Kidney epithelial cell (primary cell): ENCODE measurements around the gene CAPZA1. TPM values are rescaled to one million over a fixed set of nuclear protein-coding genes. Genes with fewer than 3 reads are reported as not detected.

Source experiments
- DNase-seq: peaks from one replicate; pipeline ENCODE4 v3.0.0-alpha.2; 2010; ENCODE audit warnings: low read depth
- H3K27me3 ChIP-seq: 2 replicates; pipeline ENCODE4 v1.6.0; 2011; ENCODE audit warnings: low read length; ENCODE audit not compliant: control insufficient read depth, insufficient read depth
- H3K36me3 ChIP-seq: 2 replicates; pipeline ENCODE4 v1.5.1; 2011; ENCODE audit warnings: low read length; ENCODE audit not compliant: control insufficient read depth, insufficient read depth
- H3K4me3 ChIP-seq: 2 replicates; pipeline ENCODE4 v1.5.1; 2011; ENCODE audit warnings: low read depth, mild to moderate bottlenecking, control low read depth, low read length
- total RNA-seq: library from RNA; depleted of rRNA; stranded (reverse); fragments of >200 nt; gene quantifications from 2 replicates; pipeline ENCODE4 v1.2.3, GENCODE V29; 2015
- TF ChIP-seq, protein P1 (sequence below): IDR thresholded peaks from 2 replicates; pipeline ENCODE4 v1.5.1; 2011; ENCODE audit warnings: mild to moderate bottlenecking, moderate library complexity, low read length, control low read depth, inconsistent platforms; ENCODE audit not compliant: insufficient read depth, poor library complexity, severe bottlenecking

CAPZA1 gene
- total RNA-seq, 1 donor from 2014 or later: 193 TPM

DNA sequence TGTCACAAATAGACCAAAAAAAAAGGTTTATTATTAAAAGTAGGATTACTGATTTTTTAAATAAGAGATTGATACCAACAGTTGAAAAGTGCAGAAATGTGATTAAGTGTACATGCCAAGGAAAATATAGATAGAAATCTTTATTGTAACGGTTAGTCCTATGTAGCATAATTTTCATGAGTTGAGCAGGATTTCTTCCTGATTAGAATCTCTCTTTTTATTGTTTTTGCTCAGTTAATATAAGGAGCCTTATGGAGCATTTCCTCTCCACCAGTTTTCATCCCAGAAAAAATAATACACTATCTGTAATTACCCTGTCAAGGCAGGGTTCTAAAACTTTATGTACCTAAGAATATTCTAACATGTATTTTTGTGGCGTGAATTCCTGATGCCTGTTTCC, 23.4 kb downstream of the CAPZA1 start:
- H3K27me3 ChIP-seq: no peaks in the 10 kb centered on the region
- no peak overlapping the region for H3K4me3 ChIP-seq
- no peak for DNase-seq
- TF ChIP-seq, protein P1, sequence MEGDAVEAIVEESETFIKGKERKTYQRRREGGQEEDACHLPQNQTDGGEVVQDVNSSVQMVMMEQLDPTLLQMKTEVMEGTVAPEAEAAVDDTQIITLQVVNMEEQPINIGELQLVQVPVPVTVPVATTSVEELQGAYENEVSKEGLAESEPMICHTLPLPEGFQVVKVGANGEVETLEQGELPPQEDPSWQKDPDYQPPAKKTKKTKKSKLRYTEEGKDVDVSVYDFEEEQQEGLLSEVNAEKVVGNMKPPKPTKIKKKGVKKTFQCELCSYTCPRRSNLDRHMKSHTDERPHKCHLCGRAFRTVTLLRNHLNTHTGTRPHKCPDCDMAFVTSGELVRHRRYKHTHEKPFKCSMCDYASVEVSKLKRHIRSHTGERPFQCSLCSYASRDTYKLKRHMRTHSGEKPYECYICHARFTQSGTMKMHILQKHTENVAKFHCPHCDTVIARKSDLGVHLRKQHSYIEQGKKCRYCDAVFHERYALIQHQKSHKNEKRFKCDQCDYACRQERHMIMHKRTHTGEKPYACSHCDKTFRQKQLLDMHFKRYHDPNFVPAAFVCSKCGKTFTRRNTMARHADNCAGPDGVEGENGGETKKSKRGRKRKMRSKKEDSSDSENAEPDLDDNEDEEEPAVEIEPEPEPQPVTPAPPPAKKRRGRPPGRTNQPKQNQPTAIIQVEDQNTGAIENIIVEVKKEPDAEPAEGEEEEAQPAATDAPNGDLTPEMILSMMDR: no peak
- no peaks in the 10 kb centered on the region for H3K36me3 ChIP-seq

DNA sequence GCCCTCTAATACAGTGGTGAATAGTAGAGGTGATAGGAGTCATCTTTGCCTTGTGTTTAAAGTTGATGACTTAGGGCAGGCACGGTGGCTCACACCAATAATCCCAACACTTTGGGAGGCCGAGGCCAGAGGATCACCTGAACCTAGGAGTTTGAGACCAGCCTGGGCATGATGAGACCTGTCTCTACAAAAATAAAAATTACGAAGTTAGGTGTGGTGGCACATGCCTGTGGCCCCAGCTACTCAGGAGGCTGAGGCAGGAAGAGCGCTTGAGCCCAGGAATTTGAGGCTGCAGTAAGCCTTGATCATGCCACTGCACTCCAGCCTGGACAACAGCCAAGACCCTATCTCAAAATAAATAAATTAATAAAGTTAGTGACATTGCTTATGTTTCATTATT, 26.6 kb downstream of the CAPZA1 start:
- Histone ChIP-seq H3K4me3 (no peak overlapping the region), H3K36me3 (no peaks in the 10 kb centered on the region), H3K27me3 (no peaks in the 10 kb centered on the region)
- TF ChIP-seq, protein P1: no peak
- DNase-seq: no peak

DNA sequence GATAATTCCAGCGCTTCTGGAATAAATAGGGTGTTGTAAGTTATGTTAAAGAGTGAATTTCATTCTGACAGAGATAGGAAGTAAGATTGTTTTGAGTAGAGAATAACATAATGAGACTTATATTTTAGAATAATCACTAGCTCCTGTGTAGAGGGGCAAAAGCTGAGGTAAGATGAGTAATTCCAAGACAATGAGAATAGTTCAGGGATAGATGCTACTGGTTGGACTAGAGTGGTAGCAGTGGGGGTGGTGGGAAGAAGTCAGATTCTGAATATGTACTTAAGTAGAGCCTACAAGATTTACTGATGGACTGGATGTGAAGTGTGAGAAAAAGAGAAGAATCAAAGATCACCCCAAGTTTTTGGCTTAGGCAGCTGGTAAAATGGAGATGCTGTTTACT, 31.6 kb downstream of the CAPZA1 start:
- TF ChIP-seq, protein P1: no peak
- H3K36me3 ChIP-seq: no peaks in the 10 kb centered on the region
- no peaks in the 10 kb centered on the region for H3K27me3 ChIP-seq
- DNase-seq: no peak
- H3K4me3 ChIP-seq: no peak overlapping the region

DNA sequence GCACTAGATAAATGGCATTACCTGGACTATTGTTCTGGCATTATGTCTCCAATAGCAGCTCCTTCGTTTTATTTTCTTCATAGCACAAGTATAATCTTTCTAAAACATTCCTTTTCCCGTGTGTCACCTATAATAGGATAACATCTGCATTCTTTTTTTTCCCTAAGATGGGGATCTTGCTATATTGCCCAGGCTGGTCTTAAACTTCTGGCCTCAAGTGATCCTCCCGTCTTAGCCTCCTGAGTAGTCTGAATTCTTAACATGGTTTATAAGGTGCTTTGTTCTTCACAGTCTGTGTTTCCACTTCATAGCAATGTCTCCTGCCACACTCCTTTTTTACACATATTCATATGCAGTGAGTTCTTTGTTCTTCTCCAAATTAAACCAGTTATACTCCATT, 46.2 kb downstream of the CAPZA1 start:
- H3K27me3 ChIP-seq: no peaks in the 10 kb centered on the region
- no peaks in the 10 kb centered on the region for H3K36me3 ChIP-seq
- DNase-seq: no peak
- no peak overlapping the region for H3K4me3 ChIP-seq
- TF ChIP-seq, protein P1: no peak

DNA sequence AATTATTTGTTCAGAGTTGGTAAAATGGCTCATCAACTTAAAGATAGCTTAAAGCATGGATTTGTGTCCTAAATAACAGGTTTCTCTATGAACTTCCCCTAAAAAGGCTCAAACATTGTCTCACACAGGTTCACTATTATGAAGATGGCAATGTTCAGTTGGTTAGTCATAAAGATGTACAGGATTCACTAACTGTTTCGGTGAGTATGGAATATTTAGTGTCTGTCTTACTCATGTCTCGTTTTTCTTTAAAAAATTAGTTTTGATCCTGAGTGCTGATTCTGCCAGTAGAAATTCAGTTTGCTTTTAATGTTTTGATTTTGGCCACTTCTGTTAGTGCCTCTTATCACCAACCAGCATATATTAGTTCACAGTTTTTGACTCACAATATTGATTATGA, 47.3 kb downstream of the CAPZA1 start:
- DNase-seq: no peak
- Histone ChIP-seq H3K27me3 (no peaks in the 10 kb centered on the region), H3K4me3 (no peak overlapping the region)

DNA sequence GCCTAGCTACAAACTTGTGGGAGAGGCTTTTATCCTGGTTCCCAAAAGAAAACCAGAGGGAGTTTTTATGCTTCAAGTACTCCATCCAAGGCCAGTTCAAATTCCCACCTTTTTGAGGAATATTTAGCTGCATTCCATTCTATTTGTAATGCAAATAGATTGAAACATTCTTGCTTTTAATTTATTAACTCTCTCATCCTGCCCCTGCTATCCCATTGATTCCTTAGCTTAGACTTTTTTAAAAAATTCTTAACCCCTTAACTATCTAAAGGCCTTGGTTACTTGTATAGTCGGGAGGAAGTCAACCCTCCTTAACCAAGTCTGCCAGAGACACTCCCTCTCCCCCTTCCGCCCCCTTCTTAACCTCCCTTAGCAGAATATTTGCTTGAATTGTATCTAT, 52.4 kb downstream of the CAPZA1 start:
- TF ChIP-seq, protein P1: no peak
- no peak for DNase-seq
- no peaks in the 10 kb centered on the region for H3K36me3 ChIP-seq
- no peak overlapping the region for H3K4me3 ChIP-seq
- H3K27me3 ChIP-seq: no peaks in the 10 kb centered on the region

More for the DNA sequence above, 47.3 kb downstream of the CAPZA1 start:
- TF ChIP-seq, protein P1: no peak
- H3K36me3 ChIP-seq: no peaks in the 10 kb centered on the region
